Caco-2 (cell line): ENCODE data around the gene SLC39A9. TPM values are rescaled to one million over a fixed set of nuclear protein-coding genes. Genes with fewer than 3 reads are reported as not detected.
"Not testable (repeated sequence)": the region's sequence is repeated elsewhere in the genome, so short reads cannot be mapped to it uniquely, and the experiment has no call there.

Experiments
- BruUV-seq: library from RNA; stranded (reverse); fragments of 400-500 nt; replicated peaks from 2 replicates; lab custom pipeline; 2021; lab: Mats Ljungman, UMichigan
- CTCF ChIA-PET: fragments of 300-600 bp; sonication (Branson Sonifier 250); formaldehyde crosslinking; loops from one replicate; lab custom pipeline; 2022; ENCODE audit warnings: antibody characterized with exemption; lab: Charles Lee
- POLR2A ChIA-PET: fragments of 300-600 bp; sonication (Branson Sonifier 250); formaldehyde crosslinking; loops from one replicate; lab custom pipeline; 2022; ENCODE audit warnings: antibody characterized with exemption; lab: Charles Lee
- DNase-seq, 2 experiments: peaks; one replicate each; pipeline versions ENCODE4 v3.0.0 to v3.0.0-alpha.2; 2020 to 2022
- H3K27me3 ChIP-seq: replicated peaks from 2 replicates; pipeline ENCODE4 v1.6.0; 2011; ENCODE audit warnings: low read length; ENCODE audit not compliant: control insufficient read depth, insufficient read depth
- H3K36me3 ChIP-seq: 2 replicates; pipeline ENCODE4 v1.5.1; 2011; ENCODE audit warnings: low read length; ENCODE audit not compliant: control insufficient read depth, insufficient read depth
- H3K4me1 ChIP-seq: fragments of 250-450 bp; sonication (Bioruptor Pico); 2 replicates; pipeline ENCODE4 v1.5.1; 2020; ENCODE audit warnings: mild to moderate bottlenecking
- H3K4me3 ChIP-seq: 2 replicates; pipeline ENCODE4 v1.5.1; 2011; ENCODE audit warnings: low read depth, mild to moderate bottlenecking, control low read depth, low read length
- H3K9me3 ChIP-seq: fragments of 250-450 bp; sonication (Bioruptor Pico); 2 replicates; pipeline ENCODE4 v1.5.1; 2020; ENCODE audit warnings: mild to moderate bottlenecking, moderate library complexity
- H3K27ac Mint-ChIP-seq: one replicate; pipeline ENCODE4 v1.8.0; 2022; ENCODE audit warnings: mixed read lengths; ENCODE audit not compliant: unreplicated experiment
- H3K27me3 Mint-ChIP-seq: one replicate; pipeline ENCODE4 v1.8.0; 2022; ENCODE audit warnings: mixed read lengths; ENCODE audit not compliant: insufficient read depth, unreplicated experiment
- H3K36me3 Mint-ChIP-seq: one replicate; pipeline ENCODE4 v1.8.0; 2022; ENCODE audit warnings: mild to moderate bottlenecking, mixed read lengths; ENCODE audit not compliant: insufficient read depth, unreplicated experiment
- H3K4me1 Mint-ChIP-seq: one replicate; pipeline ENCODE4 v1.8.0; 2022; ENCODE audit warnings: low read depth, mixed read lengths; ENCODE audit not compliant: unreplicated experiment
- H3K4me3 Mint-ChIP-seq: one replicate; pipeline ENCODE4 v1.8.0; 2022; ENCODE audit warnings: mild to moderate bottlenecking, moderate library complexity, mixed read lengths; ENCODE audit not compliant: unreplicated experiment
- H3K9me3 Mint-ChIP-seq: one replicate; pipeline ENCODE4 v1.8.0; 2022; ENCODE audit warnings: mixed read lengths; ENCODE audit not compliant: unreplicated experiment
- intact Hi-C: fragments of 100-400 bp; cut with micrococcal nuclease; formaldehyde crosslinking; loops from one replicate; pipeline ENCODE4 v1.10.0; 2022; ENCODE audit not compliant: unreplicated experiment
- total RNA-seq: library from RNA; stranded (reverse); gene quantifications from 2 replicates; pipeline ENCODE4 v1.2.3, GENCODE V29; 2022
- TF ChIP-seq, protein P1 (sequence below), 2 experiments: fragments of 200-600 bp in 1 of 2; IDR thresholded peaks; 1 replicate in 1 of 2; 2 replicates in 1 of 2; pipeline versions ENCODE4 v1.5.1 to v1.8.0; 2011 to 2022; ENCODE audit warnings: antibody characterized with exemption in 1 of 2, control low read depth in 1 of 2, inconsistent platforms in 1 of 2, low read depth in 1 of 2, low read length in 1 of 2, mild to moderate bottlenecking in 1 of 2, moderate library complexity in 1 of 2; ENCODE audit not compliant: insufficient read depth in 1 of 2, severe bottlenecking in 1 of 2, unreplicated experiment in 1 of 2

SLC39A9 gene
- total RNA-seq, 1 experiment from 2014 or later, result 96.4 TPM

DNA sequence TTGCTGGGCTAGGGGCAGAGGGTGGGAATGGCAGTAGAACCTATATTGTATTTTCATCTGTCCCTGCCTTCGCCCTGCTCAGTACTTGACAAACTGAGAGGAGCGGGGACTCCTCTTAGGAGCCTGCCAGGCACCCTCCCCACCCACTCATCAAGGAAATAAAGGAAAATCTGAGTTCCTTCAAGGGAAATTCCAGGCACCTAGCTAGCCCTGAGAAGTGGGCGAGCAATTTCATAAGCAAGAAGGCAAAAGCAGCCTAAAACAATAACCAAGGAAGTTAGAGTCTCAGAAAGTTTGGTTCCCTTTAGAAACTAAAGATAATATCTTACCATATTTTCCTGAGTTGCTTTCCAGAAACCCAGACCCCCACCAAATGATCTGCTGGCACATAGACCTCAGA is 75.5 kb downstream of the SLC39A9 start:
- H3K4me1 Mint-ChIP-seq, result no peaks in the 10 kb centered on the region
- CTCF ChIA-PET, result no interaction called here
- H3K4me3 ChIP-seq, result no peak overlapping the region

GRCh38 chr14:69475194-69475818 is 76.8 kb downstream of the SLC39A9 start:
- CTCF ChIA-PET, result interaction anchor here (0.6 to 1.5 kb wide), 6 partner anchors 15 to 214 kb away, joined by 3 to 6 read pairs (median 4); partner anchors contain the start of gene CCDC177

More for the DNA sequence above, 75.5 kb downstream of the SLC39A9 start:
- H3K4me3 Mint-ChIP-seq, result no peak overlapping the region
- Histone ChIP-seq H3K27me3 (no peaks in the 10 kb centered on the region), H3K9me3 (no peaks in the 10 kb centered on the region), H3K36me3 (no peaks in the 10 kb centered on the region), H3K4me1 (no peaks in the 10 kb centered on the region)
- no peak overlapping the region for H3K27ac Mint-ChIP-seq
- no peaks in the 10 kb centered on the region for H3K36me3 Mint-ChIP-seq
- H3K27me3 Mint-ChIP-seq, result no peaks in the 10 kb centered on the region
- intact Hi-C loops, result loop anchor here (2.0 kb wide), 1 partner anchor 101 kb away; the partner anchor contains the start of gene CCDC177
- POLR2A ChIA-PET, result no interaction called here
- TF ChIP-seq, protein P1, sequence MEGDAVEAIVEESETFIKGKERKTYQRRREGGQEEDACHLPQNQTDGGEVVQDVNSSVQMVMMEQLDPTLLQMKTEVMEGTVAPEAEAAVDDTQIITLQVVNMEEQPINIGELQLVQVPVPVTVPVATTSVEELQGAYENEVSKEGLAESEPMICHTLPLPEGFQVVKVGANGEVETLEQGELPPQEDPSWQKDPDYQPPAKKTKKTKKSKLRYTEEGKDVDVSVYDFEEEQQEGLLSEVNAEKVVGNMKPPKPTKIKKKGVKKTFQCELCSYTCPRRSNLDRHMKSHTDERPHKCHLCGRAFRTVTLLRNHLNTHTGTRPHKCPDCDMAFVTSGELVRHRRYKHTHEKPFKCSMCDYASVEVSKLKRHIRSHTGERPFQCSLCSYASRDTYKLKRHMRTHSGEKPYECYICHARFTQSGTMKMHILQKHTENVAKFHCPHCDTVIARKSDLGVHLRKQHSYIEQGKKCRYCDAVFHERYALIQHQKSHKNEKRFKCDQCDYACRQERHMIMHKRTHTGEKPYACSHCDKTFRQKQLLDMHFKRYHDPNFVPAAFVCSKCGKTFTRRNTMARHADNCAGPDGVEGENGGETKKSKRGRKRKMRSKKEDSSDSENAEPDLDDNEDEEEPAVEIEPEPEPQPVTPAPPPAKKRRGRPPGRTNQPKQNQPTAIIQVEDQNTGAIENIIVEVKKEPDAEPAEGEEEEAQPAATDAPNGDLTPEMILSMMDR (IDR thresholded peaks at IDR 0.05; ENCODE audit: insufficient read depth in 1 of 2, low read depth in 1 of 2, low read length in 1 of 2, severe bottlenecking in 1 of 2, unreplicated experiment in 1 of 2), result no peak
- no TSS peak for BruUV-seq
- DNase-seq, result no peak
- no peaks in the 10 kb centered on the region for H3K9me3 Mint-ChIP-seq

GRCh38 chr14:69476824-69477450 is 78.4 kb downstream of the SLC39A9 start:
- H3K4me1 ChIP-seq, H3K9me3 ChIP-seq, H3K9me3 Mint-ChIP-seq, H3K27ac Mint-ChIP-seq, CTCF ChIA-PET, intact Hi-C loops, H3K4me1 Mint-ChIP-seq, POLR2A ChIA-PET, DNase-seq, H3K27me3 ChIP-seq, H3K36me3 Mint-ChIP-seq, H3K36me3 ChIP-seq, H3K4me3 Mint-ChIP-seq, H3K4me3 ChIP-seq, BruUV-seq, H3K27me3 Mint-ChIP-seq: not testable (repeated sequence)

More at GRCh38 chr14:69475194-69475818, 76.8 kb downstream of the SLC39A9 start:
- peak in 1 of 2 experiments; percentile 41 for DNase-seq
- Histone ChIP-seq H3K4me3 (no peak overlapping the region), H3K4me1 (no peaks in the 10 kb centered on the region), H3K36me3 (no peaks in the 10 kb centered on the region), H3K27me3 (no peaks in the 10 kb centered on the region), H3K9me3 (no peaks in the 10 kb centered on the region)
- POLR2A ChIA-PET, result interaction anchor here (0.6 kb wide), 1 partner anchor 131 kb away, joined by 3 read pairs; no protein-coding TSS in a partner anchor
- H3K4me1 Mint-ChIP-seq, result no peaks in the 10 kb centered on the region
- H3K27ac Mint-ChIP-seq, result no peak overlapping the region
- TF ChIP-seq, protein P1 (IDR thresholded peaks at IDR 0.05; ENCODE audit: insufficient read depth in 1 of 2, low read depth in 1 of 2, low read length in 1 of 2, severe bottlenecking in 1 of 2, unreplicated experiment in 1 of 2), result peak; percentile 42 to 57
- no peaks in the 10 kb centered on the region for H3K27me3 Mint-ChIP-seq
- no peaks in the 10 kb centered on the region for H3K36me3 Mint-ChIP-seq
- no peaks in the 10 kb centered on the region for H3K9me3 Mint-ChIP-seq
- no peak overlapping the region for H3K4me3 Mint-ChIP-seq
- BruUV-seq, result no TSS peak
- intact Hi-C loops, result loop anchor here (2.0 kb wide), 1 partner anchor 99 kb away; the partner anchor contains the start of gene CCDC177

- H3K27ac Mint-ChIP-seq, BruUV-seq, H3K4me3 Mint-ChIP-seq: not testable (repeated sequence)
Observed at GRCh38 chr14:69478055-69478454, 79.6 kb downstream of the SLC39A9 start.

More at GRCh38 chr14:69478055-69478454, 79.6 kb downstream of the SLC39A9 start:
- H3K4me1 Mint-ChIP-seq, H3K36me3 ChIP-seq, H3K27me3 Mint-ChIP-seq, DNase-seq, intact Hi-C loops, H3K9me3 Mint-ChIP-seq, H3K4me1 ChIP-seq, H3K27me3 ChIP-seq, H3K9me3 ChIP-seq, H3K4me3 ChIP-seq, CTCF ChIA-PET, H3K36me3 Mint-ChIP-seq, POLR2A ChIA-PET: not testable (repeated sequence)
